Fibroblast of mammary gland (primary cell): ENCODE results near the gene LRBA.

Experiments
- DNase-seq: peaks from one replicate; pipeline ENCODE4 v3.0.0-alpha.2; 2010; ENCODE audit warnings: low read depth
- H3K4me3 ChIP-seq: 2 replicates; pipeline ENCODE4 v1.5.1; 2011; ENCODE audit warnings: low read depth, mild to moderate bottlenecking, low read length, moderate library complexity; ENCODE audit not compliant: control insufficient read depth
- TF ChIP-seq, protein P1 (sequence below): conservative IDR thresholded peaks from 2 replicates; pipeline ENCODE4 v1.5.1; 2011; ENCODE audit warnings: low read depth, low read length, inconsistent platforms; ENCODE audit not compliant: control insufficient read depth, insufficient read depth

Gene LRBA

DNA sequence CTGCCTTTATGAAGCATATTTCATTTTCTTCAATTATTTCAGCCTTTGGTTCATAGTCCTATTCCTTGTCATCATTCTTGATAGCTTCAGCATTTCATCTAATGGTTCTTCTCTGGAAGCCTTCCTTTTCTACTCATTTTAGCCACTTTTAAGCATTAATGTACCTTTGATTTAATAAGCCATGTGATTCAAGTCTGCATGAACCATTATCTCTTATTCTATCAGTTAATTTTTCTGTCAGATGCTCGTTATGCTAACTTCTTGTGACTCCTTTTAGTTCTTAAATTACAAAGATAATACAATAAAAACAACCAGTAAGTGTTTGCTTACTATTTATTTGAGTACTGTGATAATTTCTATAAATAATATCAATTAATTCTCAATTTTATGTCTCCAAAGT lies 643.2 kb downstream of the LRBA start:
- TF ChIP-seq, protein P1, sequence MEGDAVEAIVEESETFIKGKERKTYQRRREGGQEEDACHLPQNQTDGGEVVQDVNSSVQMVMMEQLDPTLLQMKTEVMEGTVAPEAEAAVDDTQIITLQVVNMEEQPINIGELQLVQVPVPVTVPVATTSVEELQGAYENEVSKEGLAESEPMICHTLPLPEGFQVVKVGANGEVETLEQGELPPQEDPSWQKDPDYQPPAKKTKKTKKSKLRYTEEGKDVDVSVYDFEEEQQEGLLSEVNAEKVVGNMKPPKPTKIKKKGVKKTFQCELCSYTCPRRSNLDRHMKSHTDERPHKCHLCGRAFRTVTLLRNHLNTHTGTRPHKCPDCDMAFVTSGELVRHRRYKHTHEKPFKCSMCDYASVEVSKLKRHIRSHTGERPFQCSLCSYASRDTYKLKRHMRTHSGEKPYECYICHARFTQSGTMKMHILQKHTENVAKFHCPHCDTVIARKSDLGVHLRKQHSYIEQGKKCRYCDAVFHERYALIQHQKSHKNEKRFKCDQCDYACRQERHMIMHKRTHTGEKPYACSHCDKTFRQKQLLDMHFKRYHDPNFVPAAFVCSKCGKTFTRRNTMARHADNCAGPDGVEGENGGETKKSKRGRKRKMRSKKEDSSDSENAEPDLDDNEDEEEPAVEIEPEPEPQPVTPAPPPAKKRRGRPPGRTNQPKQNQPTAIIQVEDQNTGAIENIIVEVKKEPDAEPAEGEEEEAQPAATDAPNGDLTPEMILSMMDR = no peak
- DNase-seq = no peak
- H3K4me3 ChIP-seq = no peak overlapping the region

DNA sequence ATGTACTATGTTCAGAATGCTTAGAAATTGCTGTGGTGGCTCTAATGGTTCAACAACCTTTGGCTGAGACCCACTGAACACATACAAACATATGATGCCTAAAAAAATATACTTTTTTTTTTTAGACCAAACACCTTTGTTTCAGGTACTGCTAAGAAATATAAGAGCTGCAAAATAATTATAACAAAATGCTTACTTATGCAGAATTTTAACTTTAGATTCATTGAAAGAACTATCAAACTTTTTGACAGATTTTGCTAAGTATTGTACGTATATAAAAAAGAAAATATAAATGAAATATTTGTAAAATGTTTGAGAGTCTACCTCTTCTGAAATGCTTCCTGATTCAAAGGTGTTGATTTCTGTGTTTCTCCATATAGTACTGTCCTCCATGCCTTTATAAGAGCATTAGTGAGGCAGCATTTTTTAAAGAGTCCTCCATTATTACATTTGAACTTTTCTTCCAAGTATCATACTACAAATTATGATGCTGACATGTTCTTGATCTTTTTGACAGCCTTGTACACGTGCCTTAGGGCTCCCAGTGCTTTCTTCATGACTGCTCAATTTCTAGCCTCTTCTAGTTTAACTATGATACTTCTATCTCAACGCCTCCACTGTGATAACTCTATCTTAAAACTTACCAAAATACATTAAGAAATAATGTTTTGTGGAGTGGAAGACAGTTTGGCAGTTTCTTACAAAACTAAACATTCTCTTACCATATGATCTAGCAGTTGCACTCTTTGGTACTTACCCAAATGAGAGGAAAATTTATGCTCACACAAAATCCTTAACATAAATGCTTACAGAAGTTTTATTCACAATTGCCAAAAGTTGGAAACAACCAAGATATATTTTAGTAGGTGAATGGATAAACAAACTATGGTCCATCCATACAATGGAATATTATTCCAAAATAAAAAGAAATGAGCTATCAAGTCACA lies 645.4 kb downstream of the LRBA start:
- TF ChIP-seq, protein P1 = no peak
- no peak for DNase-seq
- H3K4me3 ChIP-seq = no peak overlapping the region

DNA sequence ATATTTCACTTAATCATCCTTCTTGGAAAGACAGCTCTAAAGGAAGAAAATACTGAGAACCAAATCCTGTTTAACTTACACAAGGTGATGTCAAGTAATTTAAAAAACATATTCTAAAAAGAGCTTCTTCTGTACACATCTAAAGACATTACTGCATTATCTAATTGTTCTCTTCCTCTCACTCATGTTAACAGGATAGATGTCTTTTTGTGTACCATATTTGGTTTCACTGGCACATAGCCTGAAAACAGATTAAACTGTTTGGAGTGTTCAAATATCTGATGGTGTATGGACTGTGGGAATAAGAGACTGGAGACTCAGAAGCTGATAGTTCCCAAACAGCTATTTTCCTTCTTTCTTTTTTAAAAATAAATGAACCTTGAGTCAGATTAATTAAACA lies 646.4 kb downstream of the LRBA start:
- TF ChIP-seq, protein P1 = no peak
- DNase-seq = no peak
- H3K4me3 ChIP-seq = no peak overlapping the region

DNA sequence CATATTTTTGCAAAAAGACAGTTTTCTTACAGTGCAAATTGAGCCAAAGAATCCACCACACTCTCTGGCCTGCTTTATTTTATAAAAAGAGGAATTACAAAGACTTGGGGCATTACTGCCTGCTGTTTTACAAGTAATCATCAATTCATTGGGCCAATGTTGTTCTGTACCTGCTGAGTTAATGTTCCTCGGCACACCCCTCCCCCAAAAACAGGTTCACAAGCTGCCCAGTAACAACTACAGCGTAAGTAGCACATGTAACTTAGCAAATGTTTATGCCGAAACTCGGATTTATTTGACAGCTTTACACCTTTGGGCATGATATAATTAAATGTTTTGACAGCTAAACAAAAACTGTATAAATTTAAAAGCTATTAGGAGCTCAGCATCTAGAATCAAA lies 647.8 kb downstream of the LRBA start:
- TF ChIP-seq, protein P1 = no peak
- DNase-seq = no peak
- no peak overlapping the region for H3K4me3 ChIP-seq

DNA sequence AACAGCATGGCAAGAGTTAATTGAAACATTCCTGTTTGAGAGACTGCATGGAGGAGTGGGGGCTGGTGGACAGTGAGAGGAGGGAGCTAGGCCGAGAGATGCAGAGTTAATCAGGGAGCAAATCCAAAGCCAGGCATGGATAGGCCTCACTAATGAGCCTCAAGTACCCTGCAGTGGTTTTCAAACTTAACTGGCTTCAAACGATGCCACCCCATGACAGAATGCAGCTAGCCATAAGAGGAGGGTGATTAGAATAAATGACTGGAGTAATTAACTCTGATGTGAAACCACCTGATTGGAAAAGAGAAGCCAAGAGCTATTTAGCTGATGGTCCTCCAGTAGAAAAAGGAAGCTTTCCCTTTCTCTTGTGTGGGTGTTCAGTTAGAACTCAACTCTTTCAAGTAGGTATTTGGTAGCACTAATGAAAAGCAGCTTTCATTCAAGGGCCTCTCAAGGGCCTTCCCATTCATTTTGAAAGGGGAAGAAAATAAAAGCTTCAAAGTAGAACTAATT lies 648.5 kb downstream of the LRBA start:
- TF ChIP-seq, protein P1 = no peak
- no peak for DNase-seq
- H3K4me3 ChIP-seq = no peak overlapping the region

DNA sequence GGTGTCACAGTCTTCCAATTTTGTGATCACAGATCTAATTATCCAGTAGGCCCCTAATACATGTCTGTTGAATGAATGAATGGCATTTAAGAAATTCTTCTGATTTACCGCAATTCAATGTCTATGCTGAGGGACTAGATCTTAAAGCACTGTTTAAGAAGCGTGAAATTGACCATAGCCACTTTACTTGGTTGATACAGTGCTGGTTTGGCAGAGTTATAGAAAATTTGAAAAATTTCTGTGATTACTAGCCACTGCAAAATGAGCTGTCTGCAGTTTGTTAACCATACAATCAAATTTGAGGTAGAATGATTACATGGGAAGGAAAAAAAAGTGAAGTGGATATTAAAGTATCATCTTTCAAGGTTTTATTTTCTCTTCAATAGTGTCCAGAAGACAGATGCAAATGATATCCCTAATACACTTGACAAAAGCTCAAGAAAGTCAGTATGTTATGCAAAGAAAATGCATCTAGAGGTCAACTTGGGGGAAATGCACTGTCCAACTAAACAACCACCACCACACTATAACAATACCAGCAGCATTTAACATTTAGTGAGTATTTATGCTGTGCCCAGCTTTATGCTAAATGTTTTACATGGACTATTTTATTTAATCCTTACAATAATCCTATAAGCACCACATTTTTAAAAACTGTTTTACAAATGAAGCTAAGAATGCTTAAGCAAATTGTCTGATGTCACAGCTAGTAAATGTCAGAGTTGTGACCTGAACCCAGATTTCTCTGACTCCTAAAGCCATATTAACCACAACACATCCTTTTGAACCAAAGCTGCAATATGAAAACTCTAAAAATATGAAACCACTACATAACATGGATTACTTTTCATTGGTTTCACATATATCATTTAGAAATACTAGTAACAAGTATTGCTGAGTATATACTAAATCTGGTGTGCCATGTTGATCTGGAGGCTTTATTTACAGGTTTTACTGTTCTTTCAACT lies 651.1 kb downstream of the LRBA start:
- H3K4me3 ChIP-seq = no peak overlapping the region
- no peak for DNase-seq
- TF ChIP-seq, protein P1 = no peak
